ENCODE data around the gene KIAA1191.

GRCh38 chr5:176369934-176370711, 8.6 kb upstream of the KIAA1191 start:
- no peak for TF ChIP-seq CTCF (IDR thresholded peaks at IDR 0.05)
- no peak for TF ChIP-seq POLR2A (IDR thresholded peaks at IDR 0.05)
